Measurements from ENCODE around the gene WDR45. TPM values are rescaled to one million over a fixed set of nuclear protein-coding genes. Genes with fewer than 3 reads are reported as not detected.

WDR45 gene
- total and polyA plus RNA-seq, 2 of the 4 experiments (the other 2 are of a cell fraction), result 40.7 to 67.4 TPM

- no peak overlapping the region for H2BK5ac ChIP-seq (ENCODE audit: low read depth, low read length, poor library complexity, severe bottlenecking)
- dilution Hi-C loops (cut with HindIII; ENCODE audit: low sequenced_read_pairs, unreplicated experiment), result no loop called here
- H3K4me2 ChIP-seq (ENCODE audit: low read depth, low read length), result no peak overlapping the region
- ChIA-PET POLR2A (ENCODE audit: unreplicated experiment) (no interaction called here), CTCF (no interaction called here)
- H3K27ac ChIP-seq (ENCODE audit: insufficient read depth, low read length), result no peak overlapping the region
- TF ChIP-seq CTCF (conservative IDR thresholded peaks at IDR 0.05; ENCODE audit: low read depth, low read length), result no peak
- no peak for TF ChIP-seq MAZ (IDR thresholded peaks at IDR 0.05; ENCODE audit: borderline replicate concordance, low read depth, low read length)
- no peak for TF ChIP-seq POLR2A (IDR thresholded peaks at IDR 0.05; ENCODE audit: low read depth, low read length)
- no peak for TF ChIP-seq FOS (IDR thresholded peaks at IDR 0.05; ENCODE audit: low read depth, low read length)
- TF ChIP-seq MXI1 (IDR thresholded peaks at IDR 0.05; ENCODE audit: borderline replicate concordance, low read depth, low read length), result no peak
- no peak for TF ChIP-seq CHD1 (IDR thresholded peaks at IDR 0.05; ENCODE audit: low read depth, low read length)
- TF ChIP-seq RCOR1 (IDR thresholded peaks at IDR 0.05; ENCODE audit: insufficient replicate concordance, low read length), result no peak
- TF ChIP-seq RAD21 (IDR thresholded peaks at IDR 0.05; ENCODE audit: low read length), result no peak
- TF ChIP-seq ELK1 (IDR thresholded peaks at IDR 0.05; ENCODE audit: borderline replicate concordance, low read depth, low read length), result no peak
- TF ChIP-seq MAFK (IDR thresholded peaks at IDR 0.05; ENCODE audit: low read depth, low read length), result no peak
- TF ChIP-seq NFE2L2 (IDR thresholded peaks at IDR 0.05; ENCODE audit: low read depth, low read length), result no peak
- TF ChIP-seq SMC3 (IDR thresholded peaks at IDR 0.05; ENCODE audit: low read depth, low read length), result no peak
- TF ChIP-seq CEBPB (IDR thresholded peaks at IDR 0.05; ENCODE audit: low read depth, low read length), result no peak
- TF ChIP-seq, protein P1, sequence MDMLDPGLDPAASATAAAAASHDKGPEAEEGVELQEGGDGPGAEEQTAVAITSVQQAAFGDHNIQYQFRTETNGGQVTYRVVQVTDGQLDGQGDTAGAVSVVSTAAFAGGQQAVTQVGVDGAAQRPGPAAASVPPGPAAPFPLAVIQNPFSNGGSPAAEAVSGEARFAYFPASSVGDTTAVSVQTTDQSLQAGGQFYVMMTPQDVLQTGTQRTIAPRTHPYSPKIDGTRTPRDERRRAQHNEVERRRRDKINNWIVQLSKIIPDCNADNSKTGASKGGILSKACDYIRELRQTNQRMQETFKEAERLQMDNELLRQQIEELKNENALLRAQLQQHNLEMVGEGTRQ (IDR thresholded peaks at IDR 0.05; ENCODE audit: low read depth, low read length), result no peak
- no peaks in the 10 kb centered on the region for H3K27me3 ChIP-seq (ENCODE audit: control insufficient read depth, insufficient read depth, low read length)
- no peaks in the 10 kb centered on the region for H4K20me1 ChIP-seq (ENCODE audit: insufficient read depth, low read length)
- H3K36me3 ChIP-seq (ENCODE audit: control insufficient read depth, insufficient read depth, low read length), result peaks cover 7% of the 10 kb centered on the region; the same call in 1 of the 2 replicates
- no peak overlapping the region for H3K56ac ChIP-seq (ENCODE audit: extremely low read depth, insufficient read depth, low read length)
- BruUV-seq (replicated peaks), result no TSS peak
- H3K9me1 ChIP-seq (ENCODE audit: insufficient read depth, low read length), result 0 out of 2 replicates have a peak, but pooled peaks cover 5% of the 10 kb centered on the region
- no peak overlapping the region for H3K18ac ChIP-seq (ENCODE audit: low read depth, low read length)
- no peak overlapping the region for H3K4ac ChIP-seq (ENCODE audit: low read depth, low read length)
- H4K91ac ChIP-seq (ENCODE audit: insufficient read depth, low read depth, low read length), result no peak overlapping the region
- intact Hi-C loops (cut with micrococcal nuclease), result loop anchor here (10.0 kb wide), 1 partner anchor 94 kb away; the partner anchor contains the start of gene MAGIX
- in situ Hi-C loops (cut with MboI; ENCODE audit: low sequenced_read_pairs), result loop anchor here (25.0 kb wide), 1 partner anchor 109 kb away; the partner anchor contains the start of genes KCND1 and OTUD5
- H3K14ac ChIP-seq (replicated peaks; ENCODE audit: low read depth, low read length), result no peak overlapping the region
- no peak overlapping the region for H2BK20ac ChIP-seq (ENCODE audit: low read depth, low read length)
- H3K4me1 ChIP-seq (ENCODE audit: control insufficient read depth, insufficient read depth, low read length), result no peaks in the 10 kb centered on the region
- no peak overlapping the region for H4K5ac ChIP-seq (ENCODE audit: low read depth, low read length)
- H3K23ac ChIP-seq (ENCODE audit: low read depth, low read length), result no peak overlapping the region
- H4K8ac ChIP-seq (ENCODE audit: low read depth in 2 of 2, low read length in 2 of 2), result no peak overlapping the region
- DNase-seq (no peak), ATAC-seq (ENCODE audit: low read depth) (no peak)
- peaks cover 0 to 27% of the 10 kb centered on the region in 2 experiments; a peak in 2 of 4 replicates for H3K79me1 ChIP-seq (ENCODE audit: low read depth in 1 of 2, low read length in 2 of 2)
- no peak overlapping the region for H3K9ac ChIP-seq (ENCODE audit: low read depth, low read length)
- H2AK9ac ChIP-seq (replicated peaks; ENCODE audit: low read depth, low read length, poor library complexity), result no peak overlapping the region
- H2BK15ac ChIP-seq (ENCODE audit: low read depth, low read length), result no peak overlapping the region
- H3K9me3 ChIP-seq (ENCODE audit: control insufficient read depth, insufficient read depth, low read length), result peaks cover 2% of the 10 kb centered on the region; the same call in 1 of the 2 replicates
- H2AK5ac ChIP-seq (ENCODE audit: low read depth, low read length), result no peak overlapping the region
- no peak overlapping the region for H3K4me3 ChIP-seq (ENCODE audit: insufficient read depth, low read depth, low read length)
- WGBS, 2 experiments (ENCODE audit: extremely low coverage in 2 of 2, insufficient read length in 1 of 2), result 60% methylated on average over 2 of the region's 4 CpGs; no CpG with 5 or more reads in 1 of the 2 experiments
- no peak overlapping the region for H2AFZ ChIP-seq (replicated peaks; ENCODE audit: low read length, poor library complexity)
- H2BK120ac ChIP-seq (ENCODE audit: low read depth, low read length), result no peak overlapping the region
Observed at GRCh38 chrX:49070988-49071387, 8.7 kb downstream of the WDR45 start.

Measured in IMR-90 (cell line).